OCI-LY7 (cell line): Measurements from ENCODE around the gene DGKQ. TPM values are rescaled to one million over a fixed set of nuclear protein-coding genes. Genes with fewer than 3 reads are reported as not detected.
"Not testable (repeated sequence)": the region's sequence is repeated elsewhere in the genome, so short reads cannot be mapped to it uniquely, and the experiment has no call there.

ENCODE experiments used
- BruUV-seq: library from RNA; stranded (reverse); fragments of 400-500 nt; replicated peaks from 2 replicates; lab custom pipeline; 2021; lab: Mats Ljungman, UMichigan
- CTCF ChIA-PET: fragments of 300-600 bp; sonication (Branson Sonifier 250); formaldehyde crosslinking; loops from one replicate; lab custom pipeline; 2022; ENCODE audit warnings: antibody characterized with exemption; ENCODE audit not compliant: unreplicated experiment; lab: Charles Lee
- POLR2A ChIA-PET: fragments of 300-600 bp; sonication (Branson Sonifier 250); formaldehyde crosslinking; loops from one replicate; lab custom pipeline; 2022; ENCODE audit warnings: antibody characterized with exemption; lab: Charles Lee
- DNase-seq: peaks from one replicate; pipeline ENCODE4 v3.0.0-alpha.2; 2015; ENCODE audit warnings: low spot score
- H2AFZ ChIP-seq: fragments of 200-600 bp; sonication (generic), shearing (Covaris generic); 2 replicates; pipeline ENCODE4 v1.6.1; 2014; ENCODE audit warnings: mild to moderate bottlenecking, antibody characterized with exemption, low read length, moderate library complexity
- H3K27ac ChIP-seq: fragments of 200-600 bp; sonication (generic); 2 replicates; pipeline ENCODE4 v1.5.1; 2014; ENCODE audit warnings: mixed run types, low read depth, mild to moderate bottlenecking, moderate library complexity, low read length, inconsistent platforms; ENCODE audit not compliant: poor library complexity, severe bottlenecking
- H3K36me3 ChIP-seq: fragments of 200-600 bp; sonication (generic); 2 replicates; pipeline ENCODE4 v1.6.1; 2014; ENCODE audit warnings: mild to moderate bottlenecking, antibody characterized with exemption, low read length, moderate library complexity, mixed read lengths; ENCODE audit not compliant: insufficient read depth
- H3K4me1 ChIP-seq: fragments of 200-600 bp; sonication (generic); 2 replicates; pipeline ENCODE4 v1.5.1; 2014; ENCODE audit warnings: mild to moderate bottlenecking, low read length; ENCODE audit not compliant: insufficient read depth, poor library complexity, severe bottlenecking
- H3K4me2 ChIP-seq: fragments of 200-600 bp; sonication (generic); 2 replicates; pipeline ENCODE4 v1.6.1; 2014; ENCODE audit warnings: mild to moderate bottlenecking, low read length
- H3K4me3 ChIP-seq: fragments of 200-600 bp; sonication (generic); 2 replicates; pipeline ENCODE4 v1.5.1; 2014; ENCODE audit warnings: mild to moderate bottlenecking, low read depth, low read length; ENCODE audit not compliant: poor library complexity, severe bottlenecking
- H3K79me2 ChIP-seq: fragments of 200-600 bp; sonication (generic); 2 replicates; pipeline ENCODE4 v1.6.1; 2016; ENCODE audit warnings: low read depth, mild to moderate bottlenecking, low read length, moderate library complexity, mixed read lengths; ENCODE audit not compliant: insufficient read depth
- H3K9me2 ChIP-seq: fragments of 200-600 bp; sonication (generic); 2 replicates; pipeline ENCODE4 v1.6.1; 2016; ENCODE audit warnings: mild to moderate bottlenecking, low read length, mixed read lengths; ENCODE audit not compliant: insufficient read depth
- H3K9me3 ChIP-seq: fragments of 200-600 bp; sonication (generic); 2 replicates; pipeline ENCODE4 v1.6.1; 2014; ENCODE audit warnings: mild to moderate bottlenecking, mixed run types, low read length, mixed read lengths
- H4K20me1 ChIP-seq: fragments of 200-600 bp; sonication (generic); 2 replicates; pipeline ENCODE4 v1.6.1; 2014; ENCODE audit warnings: mild to moderate bottlenecking, antibody characterized with exemption, low read length, moderate library complexity, mixed read lengths; ENCODE audit not compliant: insufficient read depth
- EZH2phosphoT487 ChIP-seq: fragments of 200-600 bp; sonication (generic); IDR thresholded peaks from 2 replicates; pipeline ENCODE4 v1.6.1; 2018; ENCODE audit warnings: low read depth, borderline replicate concordance, mild to moderate bottlenecking, mixed run types, antibody characterized with exemption, low read length, moderate library complexity, mixed read lengths
- intact Hi-C: fragments of 100-400 bp; cut with micrococcal nuclease; formaldehyde crosslinking; loops from one replicate; pipeline ENCODE4 v1.10.0; 2022; ENCODE audit not compliant: unreplicated experiment
- total RNA-seq, 2 experiments: library from RNA; depleted of rRNA in 1 of 2; stranded (reverse); fragments of >200 nt in 1 of 2; shearing (Covaris generic) in 1 of 2; gene quantifications; 2 replicates each; pipeline ENCODE4 v1.2.3, GENCODE V29; 2014 to 2022
- TF ChIP-seq, protein P1 (sequence below): fragments of 200-600 bp; sonication (generic); conservative IDR thresholded peaks from 2 replicates; pipeline ENCODE4 v1.5.1; 2014; ENCODE audit warnings: mild to moderate bottlenecking, antibody characterized with exemption, low read length, moderate library complexity, mixed read lengths

The DGKQ gene
- total RNA-seq, 2 experiments from 2014 or later: 11.3 to 15.2 TPM

DNA sequence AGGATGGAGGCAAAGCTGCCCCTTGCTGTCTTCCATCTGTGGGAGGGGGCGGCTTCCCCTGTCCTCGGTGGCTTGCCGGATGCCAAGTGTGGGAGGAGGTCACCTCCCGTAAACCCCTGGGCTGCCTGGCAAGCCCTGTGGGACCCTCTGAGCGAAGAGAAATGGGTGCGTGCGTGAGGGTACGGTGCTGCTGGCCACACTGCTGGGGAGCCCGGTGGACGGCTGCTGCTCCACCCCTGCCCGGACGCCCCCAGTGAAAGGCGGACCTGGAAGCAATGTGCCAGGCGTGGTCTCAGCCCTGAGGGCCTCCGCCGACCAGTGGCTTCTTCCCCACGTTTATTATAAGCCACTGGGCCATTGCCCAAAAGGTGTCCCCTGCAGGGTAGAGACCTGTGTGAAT, 8.9 kb upstream of the DGKQ start:
- H3K4me3 ChIP-seq: no peak overlapping the region
- intact Hi-C loops: no loop called here
- H4K20me1 ChIP-seq: no peaks in the 10 kb centered on the region
- no peak for DNase-seq
- no peaks in the 10 kb centered on the region for H3K4me1 ChIP-seq
- BruUV-seq: no TSS peak
- no peak overlapping the region for H3K27ac ChIP-seq
- POLR2A ChIA-PET: no interaction called here
- H3K4me2 ChIP-seq: no peak overlapping the region
- H3K9me2 ChIP-seq: no peaks in the 10 kb centered on the region
- H3K79me2 ChIP-seq: no peaks in the 10 kb centered on the region
- CTCF ChIA-PET: no interaction called here
- no peaks in the 10 kb centered on the region for H3K9me3 ChIP-seq
- TF ChIP-seq, protein P1, sequence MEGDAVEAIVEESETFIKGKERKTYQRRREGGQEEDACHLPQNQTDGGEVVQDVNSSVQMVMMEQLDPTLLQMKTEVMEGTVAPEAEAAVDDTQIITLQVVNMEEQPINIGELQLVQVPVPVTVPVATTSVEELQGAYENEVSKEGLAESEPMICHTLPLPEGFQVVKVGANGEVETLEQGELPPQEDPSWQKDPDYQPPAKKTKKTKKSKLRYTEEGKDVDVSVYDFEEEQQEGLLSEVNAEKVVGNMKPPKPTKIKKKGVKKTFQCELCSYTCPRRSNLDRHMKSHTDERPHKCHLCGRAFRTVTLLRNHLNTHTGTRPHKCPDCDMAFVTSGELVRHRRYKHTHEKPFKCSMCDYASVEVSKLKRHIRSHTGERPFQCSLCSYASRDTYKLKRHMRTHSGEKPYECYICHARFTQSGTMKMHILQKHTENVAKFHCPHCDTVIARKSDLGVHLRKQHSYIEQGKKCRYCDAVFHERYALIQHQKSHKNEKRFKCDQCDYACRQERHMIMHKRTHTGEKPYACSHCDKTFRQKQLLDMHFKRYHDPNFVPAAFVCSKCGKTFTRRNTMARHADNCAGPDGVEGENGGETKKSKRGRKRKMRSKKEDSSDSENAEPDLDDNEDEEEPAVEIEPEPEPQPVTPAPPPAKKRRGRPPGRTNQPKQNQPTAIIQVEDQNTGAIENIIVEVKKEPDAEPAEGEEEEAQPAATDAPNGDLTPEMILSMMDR: no peak
- no peak for TF ChIP-seq EZH2phosphoT487
- H3K36me3 ChIP-seq: no peaks in the 10 kb centered on the region
- H2AFZ ChIP-seq: no peak overlapping the region

DNA sequence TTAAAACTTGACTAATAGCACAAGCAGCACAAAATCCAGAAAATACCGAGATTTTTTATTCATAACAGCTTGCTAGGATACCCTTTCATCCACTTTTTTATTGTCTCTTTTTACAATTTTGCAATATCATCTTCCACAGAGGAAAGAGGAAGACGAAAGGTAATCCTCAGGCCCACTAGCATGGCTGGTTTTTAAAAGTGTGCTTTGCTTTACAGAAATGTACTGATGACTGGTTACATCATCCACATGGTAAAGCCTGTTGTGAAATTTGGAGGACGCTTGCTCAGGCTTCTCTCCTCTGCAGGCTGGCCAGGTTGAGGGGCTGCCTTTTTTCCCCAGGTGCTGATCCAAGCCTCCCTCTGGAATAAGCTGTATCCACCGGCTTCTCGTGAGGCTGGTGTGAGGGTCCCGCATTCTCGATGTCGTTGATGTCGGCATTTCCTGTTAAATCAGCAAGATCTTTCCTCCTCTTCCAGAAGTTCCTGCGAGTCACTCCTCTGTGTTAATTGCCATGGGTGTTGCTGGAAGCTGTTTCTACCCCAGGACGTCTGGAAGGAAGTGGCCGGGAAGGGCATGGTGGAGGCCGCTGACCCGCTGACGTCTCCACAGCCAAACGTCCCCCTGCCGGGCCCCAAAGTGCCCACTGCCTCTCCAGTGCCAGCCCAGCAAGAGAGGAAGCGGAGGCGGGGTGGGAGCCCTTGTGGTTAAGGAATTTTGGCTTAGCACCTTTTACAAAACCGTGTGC, 5.8 kb upstream of the DGKQ start:
- no peak overlapping the region for H3K27ac ChIP-seq
- H4K20me1 ChIP-seq: no peaks in the 10 kb centered on the region
- no peaks in the 10 kb centered on the region for H3K9me2 ChIP-seq
- CTCF ChIA-PET: no interaction called here
- H3K4me2 ChIP-seq: no peak overlapping the region
- no peaks in the 10 kb centered on the region for H3K9me3 ChIP-seq
- H3K36me3 ChIP-seq: no peaks in the 10 kb centered on the region
- no peaks in the 10 kb centered on the region for H3K79me2 ChIP-seq
- H2AFZ ChIP-seq: no peak overlapping the region
- no peak for DNase-seq
- H3K4me3 ChIP-seq: no peak overlapping the region
- no peak for TF ChIP-seq EZH2phosphoT487
- TF ChIP-seq, protein P1: no peak
- no peaks in the 10 kb centered on the region for H3K4me1 ChIP-seq
- POLR2A ChIA-PET: no interaction called here
- intact Hi-C loops: no loop called here
- BruUV-seq: no TSS peak

DNA sequence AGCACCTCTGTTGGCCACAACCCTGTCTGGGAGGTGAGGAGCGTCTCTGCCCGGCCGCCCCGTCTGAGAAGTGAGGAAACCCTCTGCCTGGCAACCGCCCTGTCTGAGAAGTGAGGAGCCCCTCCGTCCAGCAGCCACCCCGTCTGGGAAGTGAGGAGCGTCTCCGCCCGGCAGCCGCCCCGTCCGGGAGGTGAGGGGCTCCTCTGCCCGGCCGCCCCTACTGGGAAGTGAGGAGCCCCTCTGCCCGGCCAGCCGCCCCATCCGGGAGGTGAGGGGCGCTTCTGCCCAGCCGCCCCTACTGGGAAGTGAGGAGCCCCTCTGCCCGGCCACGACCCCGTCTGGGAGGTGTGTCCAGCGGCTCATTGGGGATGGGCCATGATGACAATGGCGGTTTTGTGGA, 2.6 kb upstream of the DGKQ start:
- POLR2A ChIA-PET, H4K20me1 ChIP-seq, DNase-seq, H3K79me2 ChIP-seq, H3K9me3 ChIP-seq, H3K4me3 ChIP-seq, H3K27ac ChIP-seq, CTCF ChIA-PET, BruUV-seq, H2AFZ ChIP-seq, H3K9me2 ChIP-seq, H3K4me1 ChIP-seq, intact Hi-C loops, H3K36me3 ChIP-seq, H3K4me2 ChIP-seq: not testable (repeated sequence)
